ENCODE measurements around the gene LYZL4.

DNA sequence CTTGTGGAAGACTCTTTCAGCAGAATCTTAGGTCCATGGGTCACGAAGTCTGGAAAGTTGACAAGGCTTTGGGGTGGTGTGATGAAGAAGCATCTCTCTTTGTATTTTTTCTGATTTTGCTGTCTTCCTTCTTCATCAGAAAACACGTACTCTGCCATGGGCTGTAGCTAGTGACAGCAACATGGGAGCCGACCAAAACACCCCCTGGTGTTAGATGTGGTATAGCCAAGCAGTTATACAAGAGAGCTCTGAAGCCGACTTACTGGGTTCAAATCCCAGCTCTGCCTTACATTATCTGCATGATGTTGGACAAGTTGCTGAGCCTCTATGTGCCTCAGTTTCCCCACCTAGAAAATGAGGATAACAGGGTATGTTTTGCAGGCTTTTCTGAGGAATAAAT, 32.9 kb upstream of the LYZL4 start:
- TF ChIP-seq, protein P1, sequence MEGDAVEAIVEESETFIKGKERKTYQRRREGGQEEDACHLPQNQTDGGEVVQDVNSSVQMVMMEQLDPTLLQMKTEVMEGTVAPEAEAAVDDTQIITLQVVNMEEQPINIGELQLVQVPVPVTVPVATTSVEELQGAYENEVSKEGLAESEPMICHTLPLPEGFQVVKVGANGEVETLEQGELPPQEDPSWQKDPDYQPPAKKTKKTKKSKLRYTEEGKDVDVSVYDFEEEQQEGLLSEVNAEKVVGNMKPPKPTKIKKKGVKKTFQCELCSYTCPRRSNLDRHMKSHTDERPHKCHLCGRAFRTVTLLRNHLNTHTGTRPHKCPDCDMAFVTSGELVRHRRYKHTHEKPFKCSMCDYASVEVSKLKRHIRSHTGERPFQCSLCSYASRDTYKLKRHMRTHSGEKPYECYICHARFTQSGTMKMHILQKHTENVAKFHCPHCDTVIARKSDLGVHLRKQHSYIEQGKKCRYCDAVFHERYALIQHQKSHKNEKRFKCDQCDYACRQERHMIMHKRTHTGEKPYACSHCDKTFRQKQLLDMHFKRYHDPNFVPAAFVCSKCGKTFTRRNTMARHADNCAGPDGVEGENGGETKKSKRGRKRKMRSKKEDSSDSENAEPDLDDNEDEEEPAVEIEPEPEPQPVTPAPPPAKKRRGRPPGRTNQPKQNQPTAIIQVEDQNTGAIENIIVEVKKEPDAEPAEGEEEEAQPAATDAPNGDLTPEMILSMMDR (IDR thresholded peaks at IDR 0.05) = no peak
- no peak for TF ChIP-seq POLR2A (IDR thresholded peaks at IDR 0.05)

Measured in thyroid gland (tissue), 4 donors.